Right cardiac atrium (tissue), 5 donors: ENCODE results near the gene MACROD2. TPM values are rescaled to one million over a fixed set of nuclear protein-coding genes. Genes with fewer than 3 reads are reported as not detected.
A peak's percentile ranks its signal among the peaks of the same experiment; 100 is the strongest.

Experiments
- ATAC-seq, 2 donors: fragments of 200-7000 bp; cut with Tn5 transposase; one replicate each; pipeline versions ENCODE4 v1.8.0 to v1.9.1; 2020; ENCODE audit warnings: moderate library complexity in 2 of 2, mild to moderate bottlenecking in 1 of 2
- DNase-seq, 3 donors: peaks; one replicate each; pipeline ENCODE4 v3.0.0-alpha.2; 2020
- H3K27ac ChIP-seq: one replicate; pipeline ENCODE4 v1.5.1; 2013; ENCODE audit warnings: mild to moderate bottlenecking, low read length, control low read depth, moderate library complexity
- H3K27me3 ChIP-seq: one replicate; pipeline ENCODE4 v1.6.1; 2013; ENCODE audit not compliant: control insufficient read depth, insufficient read depth
- H3K4me1 ChIP-seq: one replicate; pipeline ENCODE4 v1.6.1; 2013; ENCODE audit warnings: low read length; ENCODE audit not compliant: control insufficient read depth, insufficient read depth
- H3K4me3 ChIP-seq: one replicate; pipeline ENCODE4 v1.5.1; 2013; ENCODE audit warnings: low read length, control low read depth
- H3K9me3 ChIP-seq: one replicate; pipeline ENCODE4 v1.6.1; 2013; ENCODE audit warnings: low read length; ENCODE audit not compliant: control insufficient read depth
- WGBS: extraction: QIAGEN DNeasy Blood & Tissue Kit; methylation state at CpG from one replicate; pipeline ENCODE4 v1.1.7; 2013; 5-methylcytosine and 5-hydroxymethylcytosine counted together
- intact Hi-C, 4 donors: fragments of 100-400 bp; cut with DNase I; formaldehyde crosslinking; loops; one replicate each; pipeline versions ENCODE4 v1.11.0 to v1.14.0; 2022 to 2023
- polyA plus RNA-seq: library from polyadenylated mRNA; stranded (reverse); fragments of 200-250 nt; gene quantifications from one replicate; pipeline ENCODE4 v1.2.3, GENCODE V29; 2013
- total RNA-seq, 4 donors: library from RNA; stranded (reverse); fragmentation: NEBNext Ultra II Directional; extraction: Animal tissue kit (Norgen Biotek cat#: 25700); gene quantifications; one replicate each; pipeline ENCODE4 v1.2.1, GENCODE V29; 2021
- donor health status: healthy with polysubstance abuse.
- donor health status: DM: no; HTN: yes; CAD: no.
- donor health status: DM: no; HTN: no; CAD: no.
- donor health status: DM: no; HTN: yes; CAD: no; lungs with severe emphysema.
- donor health status: DM: yes; HTN: yes; CAD: no.

MACROD2 gene
- total and polyA plus RNA-seq, 5 donors = 0.61 to 4.4 (median 2.4) TPM

GRCh38 chr20:15292405-15292804, 1297.1 kb downstream of the MACROD2 start:
- no peaks in the 10 kb centered on the region for H3K27me3 ChIP-seq
- ATAC-seq = no peak
- H3K4me1 ChIP-seq = no peaks in the 10 kb centered on the region
- no peaks in the 10 kb centered on the region for H3K9me3 ChIP-seq
- intact Hi-C loops = no loop called here
- DNase-seq = no peak
- no peak overlapping the region for H3K27ac ChIP-seq
- H3K4me3 ChIP-seq = no peak overlapping the region
- 75% methylated on average over 4 of the region's 4 CpGs for WGBS

GRCh38 chr20:15296422-15296821, 1301.1 kb downstream of the MACROD2 start:
- no peaks in the 10 kb centered on the region for H3K4me1 ChIP-seq
- no peak for ATAC-seq
- intact Hi-C loops = no loop called here
- H3K27me3 ChIP-seq = no peaks in the 10 kb centered on the region
- no peak for DNase-seq
- no peak overlapping the region for H3K27ac ChIP-seq
- H3K4me3 ChIP-seq = no peak overlapping the region
- H3K9me3 ChIP-seq = no peaks in the 10 kb centered on the region

DNA sequence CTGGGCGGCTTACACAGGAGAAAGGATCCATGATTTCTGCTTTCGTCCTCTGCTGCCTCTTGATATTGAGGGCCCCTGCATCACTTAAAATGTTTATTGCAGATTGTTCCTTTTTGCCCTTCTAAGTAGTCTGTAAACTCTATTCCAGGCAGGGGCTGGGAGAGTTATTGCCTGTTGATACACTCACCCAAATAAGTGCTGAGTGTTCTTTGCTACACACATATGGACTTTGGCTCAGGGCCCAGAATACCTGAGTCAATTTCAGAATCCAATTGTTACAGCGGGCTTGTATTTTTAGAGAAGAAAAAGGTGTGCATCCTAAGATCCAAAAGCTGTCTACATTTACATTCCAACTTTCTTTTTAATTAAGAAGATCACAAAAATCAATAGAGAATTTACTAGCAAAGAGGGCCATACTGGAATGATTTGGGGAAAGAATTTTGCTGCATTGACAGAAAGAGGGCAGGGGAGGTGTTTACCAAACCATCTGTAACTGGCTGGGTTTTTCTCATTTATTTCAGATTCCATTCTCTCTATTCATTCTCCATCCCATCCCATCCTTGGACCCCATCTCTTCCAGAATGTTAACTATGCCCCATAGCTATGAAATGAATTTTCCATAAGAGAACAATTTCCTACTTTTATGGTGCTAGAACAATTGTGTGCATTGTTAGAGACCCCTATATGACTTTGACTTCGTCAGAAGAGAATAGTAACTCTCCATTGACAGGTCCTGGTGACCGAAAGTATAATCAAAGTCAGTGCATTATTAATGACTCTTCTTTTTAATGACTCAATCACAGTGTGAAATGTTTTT, 1302.0 kb downstream of the MACROD2 start:
- H3K4me3 ChIP-seq = no peak overlapping the region
- H3K4me1 ChIP-seq = no peaks in the 10 kb centered on the region
- H3K27ac ChIP-seq = no peak overlapping the region
- no peaks in the 10 kb centered on the region for H3K9me3 ChIP-seq
- 88% methylated on average over 5 of the region's 5 CpGs for WGBS
- ATAC-seq (no peak), DNase-seq (no peak)
- no peaks in the 10 kb centered on the region for H3K27me3 ChIP-seq
- intact Hi-C loops = no loop called here

GRCh38 chr20:15302075-15302474, 1306.8 kb downstream of the MACROD2 start:
- no peaks in the 10 kb centered on the region for H3K9me3 ChIP-seq

DNA sequence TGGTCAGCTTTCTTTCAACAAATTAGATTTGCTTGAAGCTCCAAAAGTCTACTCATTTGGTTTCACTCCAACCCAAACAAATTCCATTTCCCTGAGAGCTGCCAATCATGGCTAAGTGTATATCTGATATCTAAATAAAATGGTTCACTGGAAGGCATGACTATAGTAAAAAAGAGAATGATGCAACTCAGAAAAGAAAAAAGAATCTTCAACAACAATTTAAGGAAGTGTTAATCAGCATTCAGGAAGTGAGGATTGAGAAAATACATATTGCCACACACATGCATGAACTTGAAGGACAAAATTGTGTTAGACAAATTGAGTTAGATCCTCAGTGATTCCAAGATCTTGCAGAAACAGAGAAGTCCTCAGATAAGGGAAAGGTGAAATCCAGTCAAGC, 1315.0 kb downstream of the MACROD2 start:
- DNase-seq (no peak), ATAC-seq (no peak)
- Histone ChIP-seq H3K4me3 (no peak overlapping the region), H3K4me1 (no peaks in the 10 kb centered on the region), H3K9me3 (no peaks in the 10 kb centered on the region), H3K27me3 (no peaks in the 10 kb centered on the region), H3K27ac (no peak overlapping the region)
- intact Hi-C loops = no loop called here

More at GRCh38 chr20:15302075-15302474, 1306.8 kb downstream of the MACROD2 start:
- no peaks in the 10 kb centered on the region for H3K27me3 ChIP-seq
- DNase-seq (no peak), ATAC-seq (no peak)
- H3K27ac ChIP-seq = no peak overlapping the region
- no peaks in the 10 kb centered on the region for H3K4me1 ChIP-seq
- H3K4me3 ChIP-seq = no peak overlapping the region
- intact Hi-C loops = no loop called here
- 90% methylated on average over 5 of the region's 5 CpGs for WGBS

GRCh38 chr20:15316556-15316955, 1321.2 kb downstream of the MACROD2 start:
- Histone ChIP-seq H3K4me1 (no peaks in the 10 kb centered on the region), H3K9me3 (no peaks in the 10 kb centered on the region), H3K27ac (no peak overlapping the region), H3K27me3 (no peaks in the 10 kb centered on the region), H3K4me3 (no peak overlapping the region)
- ATAC-seq (no peak), DNase-seq (no peak)
- intact Hi-C loops = no loop called here
- 68% methylated on average over 1 of the region's 1 CpG for WGBS

DNA sequence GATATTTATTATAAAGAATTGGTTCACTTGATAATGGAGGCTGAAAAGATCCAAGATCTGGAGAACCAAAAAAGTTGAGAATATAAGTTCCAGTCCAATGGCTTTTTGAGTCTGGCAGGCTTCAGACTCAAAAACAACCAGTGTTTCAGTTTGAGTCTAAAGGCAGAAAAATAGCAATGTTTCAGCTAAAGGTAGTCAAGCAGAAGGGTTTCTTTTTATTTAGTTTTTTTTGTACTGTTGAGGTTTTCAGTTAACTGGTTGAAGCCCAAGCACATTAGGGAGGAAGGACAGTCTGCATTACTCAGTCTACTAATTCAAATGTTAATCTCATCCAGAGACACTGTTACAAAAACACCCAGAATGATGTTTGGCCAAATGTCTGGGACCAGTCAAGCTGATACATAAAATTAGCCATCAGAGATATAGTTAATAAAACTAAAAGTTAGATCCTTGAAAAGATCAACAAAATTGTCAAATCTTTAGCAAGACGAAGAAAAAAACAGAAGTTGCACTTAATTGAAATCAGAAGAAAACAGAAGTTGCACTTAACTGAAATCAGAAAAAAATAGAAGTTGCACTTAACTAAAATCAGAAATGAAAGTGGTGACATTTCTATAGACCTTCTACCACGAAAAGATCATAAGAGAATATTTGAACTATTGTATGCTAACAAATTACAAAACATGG, 1322.4 kb downstream of the MACROD2 start:
- 75% methylated on average over 2 of the region's 2 CpGs for WGBS
- H3K27ac ChIP-seq = no peak overlapping the region

GRCh38 chr20:15318682-15319081, 1323.4 kb downstream of the MACROD2 start:
- ATAC-seq (no peak), DNase-seq (no peak)
- Histone ChIP-seq H3K4me1 (no peaks in the 10 kb centered on the region), H3K4me3 (no peak overlapping the region), H3K9me3 (no peaks in the 10 kb centered on the region), H3K27me3 (no peaks in the 10 kb centered on the region), H3K27ac (no peak overlapping the region)
- intact Hi-C loops = no loop called here

More for the DNA sequence above, 1322.4 kb downstream of the MACROD2 start:
- no peak overlapping the region for H3K4me3 ChIP-seq
- intact Hi-C loops = no loop called here
- DNase-seq = no peak
- no peak for ATAC-seq
- no peaks in the 10 kb centered on the region for H3K9me3 ChIP-seq
- H3K4me1 ChIP-seq = no peaks in the 10 kb centered on the region
- no peaks in the 10 kb centered on the region for H3K27me3 ChIP-seq

GRCh38 chr20:15319439-15319838, 1324.1 kb downstream of the MACROD2 start:
- H3K4me1 ChIP-seq = no peaks in the 10 kb centered on the region
- H3K4me3 ChIP-seq = no peak overlapping the region
- WGBS = 75% methylated on average over 2 of the region's 2 CpGs
- intact Hi-C loops = no loop called here
- H3K27ac ChIP-seq = no peak overlapping the region
- no peaks in the 10 kb centered on the region for H3K27me3 ChIP-seq
- H3K9me3 ChIP-seq = no peaks in the 10 kb centered on the region
- no peak for DNase-seq
- ATAC-seq = no peak

DNA sequence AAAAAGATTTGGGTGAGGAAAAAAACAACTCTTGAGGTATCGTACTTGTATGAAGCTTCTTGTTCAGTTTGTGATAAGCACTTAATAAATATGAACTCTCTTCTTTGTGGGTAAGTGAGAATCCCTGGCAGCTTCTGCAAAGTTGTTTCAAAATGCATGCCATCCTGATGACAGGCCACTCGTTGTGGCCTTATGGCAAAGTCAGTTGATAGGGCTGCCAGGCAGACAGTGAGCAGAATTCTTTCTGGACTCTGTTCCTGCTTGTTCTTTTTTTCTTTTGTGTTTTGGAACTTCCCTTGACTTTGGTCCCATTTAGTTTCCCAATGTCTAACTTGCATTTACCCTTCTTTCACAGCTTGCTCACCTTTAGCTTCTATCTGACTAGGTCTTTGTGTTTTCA, 1325.6 kb downstream of the MACROD2 start:
- no peaks in the 10 kb centered on the region for H3K9me3 ChIP-seq
- peak in 1 of 2 donors; percentile 68 for ATAC-seq
- H3K27ac ChIP-seq = no peak overlapping the region
- intact Hi-C loops = no loop called here
- H3K4me1 ChIP-seq = no peaks in the 10 kb centered on the region
- H3K27me3 ChIP-seq = no peaks in the 10 kb centered on the region
- DNase-seq = no peak
- 39% methylated on average over 2 of the region's 2 CpGs for WGBS
- no peak overlapping the region for H3K4me3 ChIP-seq

DNA sequence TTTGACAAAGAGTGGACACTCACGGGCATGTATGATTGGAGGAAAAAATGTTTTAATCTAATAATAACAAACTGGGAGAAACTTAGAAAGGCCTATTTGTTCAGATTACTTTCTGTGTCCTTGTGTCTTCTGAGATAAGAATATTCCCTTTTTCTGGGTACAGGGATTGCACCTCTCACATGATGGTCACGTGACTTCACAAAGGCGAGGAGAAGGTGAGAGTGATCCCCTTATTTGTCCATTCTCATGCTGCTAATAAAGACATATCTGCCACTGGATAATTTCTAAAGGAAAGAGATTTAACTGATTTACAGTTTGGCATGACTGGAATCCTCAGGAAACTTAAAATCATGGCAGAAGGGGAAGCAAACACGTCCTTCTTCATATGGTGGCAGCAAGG, 1331.8 kb downstream of the MACROD2 start:
- 92% methylated on average over 4 of the region's 4 CpGs for WGBS
- Histone ChIP-seq H3K27ac (no peak overlapping the region), H3K4me3 (no peak overlapping the region), H3K9me3 (no peaks in the 10 kb centered on the region), H3K4me1 (no peaks in the 10 kb centered on the region), H3K27me3 (no peaks in the 10 kb centered on the region)
- intact Hi-C loops = no loop called here
- DNase-seq (no peak), ATAC-seq (no peak)
